ENCODE measurements around the gene AKAP5. TPM values are rescaled to one million over a fixed set of nuclear protein-coding genes. Genes with fewer than 3 reads are reported as not detected.

Gene AKAP5
- total and polyA plus RNA-seq, 2 of the 8 experiments (the other 6 are each of a cell fraction or from before 2014, with no cell fraction given), result 0.50 to 3.8 TPM

DNA sequence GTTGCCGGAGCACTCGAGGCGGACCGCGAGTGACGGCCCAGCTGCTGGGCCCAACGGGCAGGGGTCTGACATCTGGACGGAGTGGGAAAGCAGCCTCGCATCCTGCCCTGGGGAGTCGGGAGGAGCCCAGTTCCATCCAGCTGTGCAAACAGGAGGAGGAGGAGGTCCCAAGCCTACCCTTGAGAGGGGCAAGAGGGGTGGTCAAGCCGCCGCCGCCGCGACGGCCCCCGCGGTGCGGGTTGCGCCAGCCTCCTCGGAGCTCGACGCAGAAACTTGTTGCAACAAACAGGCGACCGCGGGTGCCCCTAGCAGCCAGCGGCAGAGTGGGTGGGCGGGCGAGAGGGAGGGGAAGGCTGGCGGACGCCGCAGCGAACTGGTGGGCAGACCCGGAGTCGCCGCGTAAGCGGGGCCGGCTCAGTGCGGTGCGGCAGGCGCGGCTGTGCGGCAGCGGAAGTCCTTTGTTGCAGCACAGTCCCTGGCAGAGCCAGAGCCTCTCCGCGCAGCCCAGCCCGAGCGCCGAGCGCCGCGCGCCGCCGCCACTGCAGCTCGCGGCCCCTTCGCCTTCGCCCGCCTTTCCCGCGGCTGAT lies 39.1 kb downstream of the AKAP5 start, which contains the start of gene ZBTB1:
TSS of gene ZBTB1 (plus strand) at position 461 of the 587 bp plus-strand sequence. CDS start 16,735 bp downstream, outside the sequence.
- 0% methylated on average over 50 of the region's 63 CpGs; no CpG with 5 or more reads in 1 of the 2 experiments for WGBS, 2 experiments (ENCODE audit: extremely low coverage in 1 of 2, insufficient coverage in 1 of 2, insufficient read length in 1 of 2, insufficient replicate concordance in 2 of 2, low coverage in 1 of 2, low lambda C conversion rate in 2 of 2, missing lambda C conversion rate in 1 of 2)
- Histone ChIP-seq H3K36me3 (ENCODE audit: control insufficient read depth in 2 of 4, insufficient read depth in 4 of 4, low read length in 3 of 4) (no peaks in the 10 kb centered on the region), H4K8ac (ENCODE audit: extremely low read depth, insufficient read depth, low read length) (peak within 1 kb of the TSS; percentile 99), H3K4me3 (ENCODE audit: extremely low read depth in 1 of 4, insufficient read depth in 2 of 4, low read depth in 3 of 4, low read length in 4 of 4) (peak within 1 kb of the TSS; percentile 68 to 93 (median 78)), H2BK12ac (ENCODE audit: low read depth, low read length) (peak within 1 kb of the TSS; percentile 77; the same call in 1 of the 2 replicates), H3K56ac (replicated peaks; ENCODE audit: insufficient read length, low read depth, low read length) (peak within 1 kb of the TSS; percentile 94), H2AK5ac (ENCODE audit: low read depth, low read length) (peak within 1 kb of the TSS; percentile 89; the same call in 1 of the 2 replicates), H3K79me2 (ENCODE audit: control insufficient read depth in 1 of 2, insufficient read depth in 2 of 2, low read length in 2 of 2) (peaks cover 11 to 73% of the 10 kb centered on the region in 2 experiments; a peak in 3 of 4 replicates), H3K4me1 (replicated peaks in 1 of 4; ENCODE audit: control insufficient read depth in 3 of 4, insufficient read depth in 4 of 4, low read length in 3 of 4) (peaks cover 2 to 16% (median 12%) of the 10 kb centered on the region in 4 experiments; a peak in 5 of 7 replicates), H2BK5ac (ENCODE audit: low read depth, low read length) (peak within 1 kb of the TSS; percentile 96), H2BK120ac (replicated peaks; ENCODE audit: low read depth, low read length) (peak within 1 kb of the TSS; percentile 77), H3K9ac (replicated peaks in 1 of 4; ENCODE audit: extremely low read depth in 1 of 4, low read depth in 3 of 4, low read length in 3 of 4) (peak within 1 kb of the TSS; percentile 95 to 98 (median 96)), H3K23ac (ENCODE audit: insufficient read length) (no peak within 1 kb of the TSS), H3K23me2 (ENCODE audit: low read depth, low read length) (peaks cover 19% of the 10 kb centered on the region), H3K14ac (ENCODE audit: insufficient read length) (peak within 1 kb of the TSS; percentile 84), H4K91ac (replicated peaks; ENCODE audit: insufficient read length, low read length) (peak within 1 kb of the TSS; percentile 99), H2AFZ (ENCODE audit: low read length) (no peak within 1 kb of the TSS), H4K20me1 (replicated peaks in 1 of 2; ENCODE audit: control insufficient read depth in 1 of 2, insufficient read depth in 2 of 2, low read length in 2 of 2) (peaks cover 3 to 6% of the 10 kb centered on the region in 2 experiments), H3K27me3 (replicated peaks in 1 of 4; ENCODE audit: control insufficient read depth in 3 of 4, extremely low read depth in 1 of 4, insufficient read depth in 3 of 4, low read length in 3 of 4) (no peaks in the 10 kb centered on the region), H3K79me1 (ENCODE audit: low read depth, low read length) (peaks cover 6% of the 10 kb centered on the region), H3K4me2 (ENCODE audit: insufficient read depth in 1 of 2, low read depth in 2 of 2, low read length in 2 of 2) (peak within 1 kb of the TSS; percentile 97), H4K5ac (ENCODE audit: insufficient read length, low read depth, low read length) (peak within 1 kb of the TSS; percentile 99), H3K9me3 (ENCODE audit: insufficient read depth in 2 of 2, low read depth in 1 of 2, low read length in 1 of 2) (no peaks in the 10 kb centered on the region), H3K27ac (ENCODE audit: low read depth, low read length) (peak within 1 kb of the TSS; percentile 96), H3K4ac (replicated peaks; ENCODE audit: insufficient read length, low read depth, low read length) (peak within 1 kb of the TSS; percentile 98), H3K18ac (ENCODE audit: extremely low read depth, low read length) (peak within 1 kb of the TSS; percentile 99), H2BK20ac (ENCODE audit: low read length) (no peak within 1 kb of the TSS), H2BK15ac (ENCODE audit: low read length) (0 out of 2 replicates have a peak within 1 kb of the TSS, but pooled peaks have one; percentile 67)
- peak; percentile 63 to 84 for DNase-seq (ENCODE audit: low read depth in 1 of 2, low spot score in 2 of 2)
- FAIRE-seq, result no peak
- CTCF ChIA-PET (ENCODE audit: partially characterized antibody), result interaction anchor here (0.5 to 1.4 kb wide), 5 partner anchors 12 to 406 kb away, joined by 3 to 6 read pairs (median 3); no protein-coding TSS in a partner anchor
- POLR2A ChIA-PET (ENCODE audit: partially characterized antibody), result interaction anchor here (0.8 to 4.4 kb wide), 46 partner anchors 9 to 262 kb away, joined by 3 to 52 read pairs (median 4); partner anchors contain the start of genes AKAP5, HSPA2 and MTHFD1
- no peak; the same call in 1 of the 2 replicates for TF ChIP-seq CHD1 (IDR thresholded peaks at IDR 0.05; ENCODE audit: low read depth, low read length)
